ENCODE measurements around the gene TRPM6. TPM values are rescaled to one million over a fixed set of nuclear protein-coding genes. Genes with fewer than 3 reads are reported as not detected.
"Not testable (repeated sequence)": the region's sequence is repeated elsewhere in the genome, so short reads cannot be mapped to it uniquely, and the experiment has no call there.

The TRPM6 gene
- polyA plus RNA-seq, 1 experiment: 0.01 TPM

GRCh38 chr9:74859786-74860185 is 27.9 kb downstream of the TRPM6 start:
- POLR2A ChIA-PET: no interaction called here
- H3K4me3 ChIP-seq (ENCODE audit: low read depth, low read length): no peak overlapping the region
- no peak for TF ChIP-seq CTCF (IDR thresholded peaks at IDR 0.05; ENCODE audit: low read depth, low read length)
- H3K27ac ChIP-seq (ENCODE audit: low read depth, low read length): no peak overlapping the region
- H3K27me3 ChIP-seq (ENCODE audit: control insufficient read depth, insufficient read depth, low read length): no peaks in the 10 kb centered on the region
- CTCF ChIA-PET: interaction anchor here (1.0 kb wide), 1 partner anchor 84 kb away, joined by 3 read pairs; no protein-coding TSS in a partner anchor
- no peaks in the 10 kb centered on the region for H3K9me3 ChIP-seq (ENCODE audit: control insufficient read depth, insufficient read depth, low read length)
- DNase-seq (ENCODE audit: low read depth, low spot score): no peak

GRCh38 chr9:74858751-74859414 is 28.8 kb downstream of the TRPM6 start:
- ChIA-PET CTCF (interaction anchor here (1.0 kb wide), 1 partner anchor 83 kb away, joined by 3 read pairs; no protein-coding TSS in a partner anchor), POLR2A (no interaction called here)
- no peaks in the 10 kb centered on the region for H3K27me3 ChIP-seq (ENCODE audit: control insufficient read depth, insufficient read depth, low read length)
- no peak overlapping the region for H3K27ac ChIP-seq (ENCODE audit: low read depth, low read length)
- no peak for DNase-seq (ENCODE audit: low read depth, low spot score)
- H3K4me3 ChIP-seq (ENCODE audit: low read depth, low read length): no peak overlapping the region
- H3K9me3 ChIP-seq (ENCODE audit: control insufficient read depth, insufficient read depth, low read length): no peaks in the 10 kb centered on the region
- TF ChIP-seq CTCF (IDR thresholded peaks at IDR 0.05; ENCODE audit: low read depth, low read length): no peak

DNA sequence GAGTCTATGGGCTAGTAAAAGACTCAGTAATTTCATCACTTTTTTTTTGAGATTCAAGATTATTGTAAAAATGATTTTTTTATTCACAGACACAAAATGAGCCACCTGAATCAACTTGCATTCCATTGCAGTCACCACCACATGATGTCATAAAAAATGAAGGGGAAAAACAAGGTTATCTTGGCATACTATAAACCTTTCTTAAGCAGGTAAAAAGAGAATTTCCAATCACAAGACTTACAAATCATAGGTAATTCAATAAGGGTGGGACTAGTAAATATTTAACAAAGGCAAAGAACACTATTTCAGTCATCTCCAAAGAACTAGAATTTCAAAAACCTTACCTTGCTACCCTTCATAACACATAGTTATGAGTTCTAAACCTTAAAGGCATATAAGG is 30.7 kb downstream of the TRPM6 start:
- H3K9me3 ChIP-seq (ENCODE audit: control insufficient read depth, insufficient read depth, low read length): no peaks in the 10 kb centered on the region; the same call in 1 of the 2 replicates
- ChIA-PET POLR2A (no interaction called here), CTCF (no interaction called here)
- no peak for TF ChIP-seq CTCF (IDR thresholded peaks at IDR 0.05; ENCODE audit: low read depth, low read length)
- no peak for DNase-seq (ENCODE audit: low read depth, low spot score)
- no peak overlapping the region for H3K27ac ChIP-seq (ENCODE audit: low read depth, low read length)
- H3K4me3 ChIP-seq (ENCODE audit: low read depth, low read length): no peak overlapping the region
- H3K27me3 ChIP-seq (ENCODE audit: control insufficient read depth, insufficient read depth, low read length): no peaks in the 10 kb centered on the region

DNA sequence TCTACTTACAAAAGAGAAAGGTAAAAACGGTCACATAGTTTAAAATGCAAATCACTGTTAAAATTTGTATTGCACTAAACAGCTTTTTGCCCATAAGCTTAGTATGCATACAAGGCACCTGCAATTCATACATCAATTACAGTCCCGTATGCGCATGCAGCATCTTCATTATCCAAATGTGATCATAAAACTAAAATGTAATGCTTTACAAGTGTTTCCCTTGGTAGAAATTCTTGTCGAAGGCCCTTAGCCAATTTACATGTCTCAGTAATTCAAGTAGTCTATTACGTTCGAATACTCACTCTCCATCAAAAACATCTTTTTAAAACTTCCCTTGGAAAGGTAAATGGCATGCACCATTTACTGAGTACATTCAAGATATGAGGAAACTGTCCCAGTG is 32.6 kb downstream of the TRPM6 start:
- ChIA-PET POLR2A (no interaction called here), CTCF (no interaction called here)
- TF ChIP-seq CTCF (IDR thresholded peaks at IDR 0.05; ENCODE audit: low read depth, low read length): no peak

DNA sequence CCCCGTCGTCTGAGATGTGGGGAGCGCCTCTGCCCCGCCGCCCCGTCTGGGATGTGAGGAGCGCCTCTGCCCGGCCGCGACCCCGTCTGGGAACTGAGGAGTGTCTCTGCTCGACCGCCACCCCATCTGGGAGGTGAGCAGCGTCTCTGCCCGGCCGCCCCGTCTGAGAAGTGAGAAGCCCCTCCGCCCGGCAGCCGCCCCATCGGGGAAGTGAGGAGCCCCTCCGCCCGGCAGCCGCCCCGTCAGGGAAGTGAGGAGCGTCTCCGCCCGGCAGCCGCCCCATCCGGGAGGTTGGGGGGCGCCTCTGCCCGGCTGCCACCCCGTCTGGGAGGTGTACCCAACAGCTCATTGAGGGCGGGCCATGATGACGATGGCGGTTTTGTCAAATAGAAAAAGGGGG is 34.7 kb downstream of the TRPM6 start:
- CTCF ChIA-PET; H3K4me3 ChIP-seq (ENCODE audit: low read depth, low read length); DNase-seq (ENCODE audit: low read depth, low spot score); H3K27me3 ChIP-seq (ENCODE audit: control insufficient read depth, insufficient read depth, low read length); H3K9me3 ChIP-seq (ENCODE audit: control insufficient read depth, insufficient read depth, low read length); POLR2A ChIA-PET; H3K27ac ChIP-seq (ENCODE audit: low read depth, low read length): not testable (repeated sequence)

More for the DNA sequence above, 32.6 kb downstream of the TRPM6 start:
- Histone ChIP-seq H3K27me3 (ENCODE audit: control insufficient read depth, insufficient read depth, low read length) (no peaks in the 10 kb centered on the region), H3K4me3 (ENCODE audit: low read depth, low read length) (no peak overlapping the region), H3K9me3 (ENCODE audit: control insufficient read depth, insufficient read depth, low read length) (no peaks in the 10 kb centered on the region; the same call in 1 of the 2 replicates), H3K27ac (ENCODE audit: low read depth, low read length) (no peak overlapping the region)
- DNase-seq (ENCODE audit: low read depth, low spot score): no peak
